Heart right ventricle (tissue), 16 donors: Measurements from ENCODE around the gene C1QBP. TPM values are rescaled to one million over a fixed set of nuclear protein-coding genes. Genes with fewer than 3 reads are reported as not detected.

Source experiments
- ATAC-seq, 8 donors: fragments of 200-7000 bp; cut with Tn5 transposase; one replicate each; pipeline ENCODE4 v1.9.1; 2020; ENCODE audit warnings: mild to moderate bottlenecking in 8 of 8, moderate library complexity in 8 of 8, moderate number of reproducible peaks in 1 of 8
- DNase-seq, 2 donors: peaks; one replicate each; pipeline ENCODE4 v3.0.0-alpha.2; 2020
- H3K27ac ChIP-seq, 10 donors: fragments of 200-600 bp; sonication (generic) in 2 of 10; one replicate each; pipeline versions ENCODE4 v1.5.0 to v1.8.0; 2020 to 2022; ENCODE audit warnings: mild to moderate bottlenecking in 3 of 10
- H3K27me3 ChIP-seq, 7 donors: fragments of 200-600 bp; one replicate each; pipeline ENCODE4 v1.8.0; 2021 to 2022; ENCODE audit warnings: mild to moderate bottlenecking in 2 of 7
- H3K36me3 ChIP-seq, 9 donors: fragments of 200-600 bp; sonication (generic) in 1 of 9; one replicate each; pipeline versions ENCODE4 v1.5.0 to v1.8.0; 2020 to 2022; ENCODE audit warnings: mild to moderate bottlenecking in 2 of 9
- H3K4me1 ChIP-seq, 9 donors: fragments of 200-600 bp; sonication (generic) in 1 of 9; one replicate each; pipeline versions ENCODE4 v1.5.0 to v1.8.0; 2020 to 2022; ENCODE audit warnings: mild to moderate bottlenecking in 4 of 9
- H3K4me3 ChIP-seq, 10 donors: fragments of 200-600 bp; sonication (generic) in 2 of 10; one replicate each; pipeline versions ENCODE4 v1.5.0 to v1.8.0; 2020 to 2022; ENCODE audit warnings: mild to moderate bottlenecking in 7 of 10, moderate library complexity in 2 of 10
- H3K9me3 ChIP-seq, 11 donors: fragments of 200-600 bp in 10 of 11; sonication (generic) in 2 of 11; one replicate each; pipeline versions ENCODE4 v1.5.0 to v1.8.0; 2013 to 2022; ENCODE audit warnings: mild to moderate bottlenecking in 2 of 11, control low read depth in 1 of 11, moderate library complexity in 1 of 11
- WGBS, 2 donors: extraction: QIAGEN DNeasy Blood & Tissue Kit; methylation state at CpG; one replicate each; pipeline ENCODE4 v1.1.7; 2013; ENCODE audit warnings: inconsistent platforms in 1 of 2; 5-methylcytosine and 5-hydroxymethylcytosine counted together
- intact Hi-C, 10 donors: fragments of 100-400 bp; cut with DNase I; formaldehyde crosslinking; loops; one replicate each; pipeline versions ENCODE4 v1.11.1 to v1.14.2; 2022
- polyA plus RNA-seq, 2 donors: library from polyadenylated mRNA; stranded (reverse); fragments of 200-250 nt; gene quantifications; one replicate each; pipeline ENCODE4 v1.2.3, GENCODE V29; 2013
- total RNA-seq, 10 donors: library from RNA; stranded (reverse); fragmentation: NEBNext Ultra II Directional in 3 of 10; extraction: Animal tissue kit (Norgen Biotek cat#: 25700) in 3 of 10; gene quantifications; one replicate each; pipeline versions ENCODE4 v1.2.1 to v1.2.4, GENCODE V29; 2021 to 2023
- TF ChIP-seq, protein P1 (sequence below), 9 donors: fragments of 200-600 bp; sonication (generic) in 2 of 9; IDR thresholded peaks; one replicate each; pipeline versions ENCODE4 v1.5.0 to v1.8.0; 2021 to 2022; ENCODE audit warnings: antibody characterized with exemption in 9 of 9, mild to moderate bottlenecking in 5 of 9, moderate library complexity in 1 of 9
- donor health status: Arrhythmogenic right ventricular cardiomyopathy.
- donor health status: ischemic (EF 13 %, LVEDD 7.1; RV severe dilation, severe dysfunction).
- donor health status: healthy with polysubstance abuse.
- donor health status: DM: no; HTN: yes; CAD: no.
- donor health status: DM: no; HTN: no; CAD: no.
- donor health status: ischemic (EF 25% LVEDD 6.9; RV normal size, moderate dysfunction).
- donor health status: ischemic (EF 25% LVEDD 5.7; RV mildly dilated, moderate dysfunction).
- donor health status: healthy.
- donor health status: DM: yes; HTN: yes; CAD: no.
- donor health status: Ischemic cardiomyopathy.
- donor health status: ischemic (EF 35%, LVEDD 5.7; RV mildly dilated, moderate dysfunction).
- donor health status: nonischemic (EF 11% LVEDD 7.7; RV severe dilation, severe dysfunction).
- donor health status: DM: yes; HTN: yes; CAD: no.
- donor health status: PGD.
- donor health status: ischemic (EF 29% LVEDD 5.4; RV normal size, mild dysfunction).
- donor health status: nonischemic (EF 23%, LVEDD 6.1; RV moderate dilation, normal function).

Gene C1QBP
- total and polyA plus RNA-seq, 12 donors, result 59.9 to 159 (median 137) TPM

DNA sequence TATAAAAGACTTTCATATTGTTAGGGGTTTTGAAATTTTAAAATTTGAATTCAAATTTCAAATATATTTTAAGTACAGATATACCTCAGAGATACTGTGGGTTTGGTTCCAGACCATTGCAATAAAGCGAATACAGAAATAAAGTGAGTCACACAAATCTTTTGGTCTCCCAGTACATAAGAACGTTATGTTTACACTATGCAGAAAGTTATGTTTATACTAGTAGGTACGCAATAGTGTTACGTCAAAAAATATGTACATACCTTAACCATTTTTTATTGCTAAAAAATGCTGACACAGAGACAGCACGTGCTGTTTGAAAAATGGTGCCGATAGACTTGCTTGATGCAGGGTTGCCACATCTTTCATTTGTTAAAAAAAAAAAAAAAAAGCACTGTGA is 39.2 kb downstream of the C1QBP start:
- Histone ChIP-seq H3K27me3 (no peaks in the 10 kb centered on the region), H3K4me1 (no peaks in the 10 kb centered on the region), H3K36me3 (peaks cover 0 to 100% (median 46%) of the 10 kb centered on the region in 9 donors), H3K9me3 (no peaks in the 10 kb centered on the region), H3K4me3 (no peak overlapping the region), H3K27ac (no peak overlapping the region)
- ATAC-seq (no peak), DNase-seq (no peak)
- WGBS, 2 donors, result 90 to 97% methylated on average over 6 of the region's 6 CpGs
- intact Hi-C loops, result loop anchor here in 1 of 10 donors (10.0 kb wide), 1 partner anchor 45 kb away; no protein-coding TSS in a partner anchor
- TF ChIP-seq, protein P1, sequence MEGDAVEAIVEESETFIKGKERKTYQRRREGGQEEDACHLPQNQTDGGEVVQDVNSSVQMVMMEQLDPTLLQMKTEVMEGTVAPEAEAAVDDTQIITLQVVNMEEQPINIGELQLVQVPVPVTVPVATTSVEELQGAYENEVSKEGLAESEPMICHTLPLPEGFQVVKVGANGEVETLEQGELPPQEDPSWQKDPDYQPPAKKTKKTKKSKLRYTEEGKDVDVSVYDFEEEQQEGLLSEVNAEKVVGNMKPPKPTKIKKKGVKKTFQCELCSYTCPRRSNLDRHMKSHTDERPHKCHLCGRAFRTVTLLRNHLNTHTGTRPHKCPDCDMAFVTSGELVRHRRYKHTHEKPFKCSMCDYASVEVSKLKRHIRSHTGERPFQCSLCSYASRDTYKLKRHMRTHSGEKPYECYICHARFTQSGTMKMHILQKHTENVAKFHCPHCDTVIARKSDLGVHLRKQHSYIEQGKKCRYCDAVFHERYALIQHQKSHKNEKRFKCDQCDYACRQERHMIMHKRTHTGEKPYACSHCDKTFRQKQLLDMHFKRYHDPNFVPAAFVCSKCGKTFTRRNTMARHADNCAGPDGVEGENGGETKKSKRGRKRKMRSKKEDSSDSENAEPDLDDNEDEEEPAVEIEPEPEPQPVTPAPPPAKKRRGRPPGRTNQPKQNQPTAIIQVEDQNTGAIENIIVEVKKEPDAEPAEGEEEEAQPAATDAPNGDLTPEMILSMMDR (IDR thresholded peaks at IDR 0.05), result no peak

GRCh38 chr17:5396612-5397011 is 42.3 kb downstream of the C1QBP start:
- WGBS, 2 donors, result 93 to 95% methylated on average over 2 of the region's 2 CpGs
- TF ChIP-seq, protein P1 (IDR thresholded peaks at IDR 0.05), result no peak
- Histone ChIP-seq H3K27me3 (no peaks in the 10 kb centered on the region), H3K27ac (no peak overlapping the region), H3K4me1 (no peaks in the 10 kb centered on the region), H3K36me3 (peaks cover 0 to 100% (median 54%) of the 10 kb centered on the region in 9 donors), H3K4me3 (no peak overlapping the region), H3K9me3 (no peaks in the 10 kb centered on the region)
- ATAC-seq (no peak), DNase-seq (no peak)
- intact Hi-C loops, result no loop called here

GRCh38 chr17:5391678-5392077 is 47.3 kb downstream of the C1QBP start:
- Histone ChIP-seq H3K36me3 (peaks cover 0 to 100% (median 75%) of the 10 kb centered on the region in 9 donors), H3K4me3 (no peak overlapping the region), H3K27me3 (no peaks in the 10 kb centered on the region), H3K4me1 (no peaks in the 10 kb centered on the region), H3K27ac (no peak overlapping the region), H3K9me3 (no peaks in the 10 kb centered on the region)
- intact Hi-C loops, result no loop called here
- WGBS, 2 donors, result 74 to 87% methylated on average over 5 of the region's 5 CpGs
- DNase-seq (no peak), ATAC-seq (peak in 2 of 8 donors; percentile 12 to 47)
- TF ChIP-seq, protein P1 (IDR thresholded peaks at IDR 0.05), result no peak

Other genes starting within 250 kb of the C1QBP start
- 1 to 10 TPM; 4.0 to 9.1 (median 6.7) TPM for gene ZNF594, start 247.3 kb downstream of the C1QBP start, total RNA-seq
- gene ZNF594, start 247.3 kb downstream of the C1QBP start, polyA plus RNA-seq, result 1 to 10 TPM; 1.4 to 3.6 TPM
- gene SCIMP, start 204.3 kb downstream of the C1QBP start, total RNA-seq, result 1 to 10 TPM in 2 of 10 donors, under 1 TPM in 8; 0.11 to 9.7 (median 0.73) TPM
- 1 to 10 TPM in 1 of 2 donors, under 1 TPM in 1; 0.15 to 1.0 TPM for gene SCIMP, start 204.3 kb downstream of the C1QBP start, polyA plus RNA-seq
- gene RABEP1, start 156.9 kb downstream of the C1QBP start, total RNA-seq, result 10 to 100 TPM; 51.3 to 69.1 (median 57.6) TPM
- gene RABEP1, start 156.9 kb downstream of the C1QBP start, polyA plus RNA-seq, result 10 to 100 TPM; 19.5 to 24.3 TPM
- 10 to 100 TPM; 23.3 to 41.6 (median 35.3) TPM for gene NUP88, start 19.5 kb downstream of the C1QBP start, total RNA-seq
- 10 to 100 TPM; 55.5 to 59.7 TPM for gene NUP88, start 19.5 kb downstream of the C1QBP start, polyA plus RNA-seq
- 10 to 100 TPM; 22.6 to 36.1 (median 29.0) TPM for gene RPAIN, start 19.0 kb downstream of the C1QBP start, total RNA-seq
- gene RPAIN, start 19.0 kb downstream of the C1QBP start, polyA plus RNA-seq, result 10 to 100 TPM; 30.0 to 47.0 TPM
- gene DHX33, start 29.8 kb upstream of the C1QBP start, total RNA-seq, result 1 to 10 TPM; 4.9 to 8.6 (median 6.7) TPM
- 1 to 10 TPM; 3.0 to 4.1 TPM for gene DHX33, start 29.8 kb upstream of the C1QBP start, polyA plus RNA-seq
- 10 to 100 TPM; 18.4 to 41.7 (median 27.2) TPM for gene DERL2, start 47.0 kb upstream of the C1QBP start, total RNA-seq
- 10 to 100 TPM; 41.9 to 57.2 TPM for gene DERL2, start 47.0 kb upstream of the C1QBP start, polyA plus RNA-seq
- gene MIS12, start 47.4 kb upstream of the C1QBP start, total RNA-seq, result 10 to 100 TPM in 3 of 10 donors, 1 to 10 TPM in 7; 6.6 to 13.2 (median 9.4) TPM
- 10 to 100 TPM in 1 of 2 donors, 1 to 10 TPM in 1; 9.5 to 13.0 TPM for gene MIS12, start 47.4 kb upstream of the C1QBP start, polyA plus RNA-seq
- 10 to 100 TPM in 2 of 10 donors, 1 to 10 TPM in 8; 4.9 to 11.3 (median 7.6) TPM for gene NLRP1, start 145.4 kb upstream of the C1QBP start, total RNA-seq
- 10 to 100 TPM in 1 of 2 donors, 1 to 10 TPM in 1; 6.2 to 34.3 TPM for gene NLRP1, start 145.4 kb upstream of the C1QBP start, polyA plus RNA-seq